CD4-positive, alpha-beta memory T cell (primary cell): ENCODE measurements around the gene RPL39. TPM values are rescaled to one million over a fixed set of nuclear protein-coding genes. Genes with fewer than 3 reads are reported as not detected.
"Not testable (repeated sequence)": the region's sequence is repeated elsewhere in the genome, so short reads cannot be mapped to it uniquely, and the experiment has no call there.

Experiments used
- CTCF ChIA-PET: fragments of 350-600 bp; sonication (Branson Sonifier 250); formaldehyde crosslinking; loops from one replicate; lab custom pipeline; 2021; ENCODE audit warnings: inconsistent platforms; ENCODE audit not compliant: partially characterized antibody; lab: Charles Lee
- POLR2A ChIA-PET: fragments of 350-600 bp; sonication (Branson Sonifier 250); formaldehyde crosslinking; loops from one replicate; lab custom pipeline; 2021; ENCODE audit not compliant: partially characterized antibody; lab: Charles Lee
- DNase-seq, 5 donors: peaks; one replicate each; pipeline versions ENCODE4 v3.0.0 to v3.0.0-alpha.2; 2020 to 2022; ENCODE audit warnings: mixed read lengths in 1 of 5
- H3K27ac ChIP-seq: one replicate; pipeline ENCODE4 v1.7.0; 2013; ENCODE audit warnings: low read depth, low read length
- H3K27me3 ChIP-seq: 2 replicates; pipeline ENCODE4 v1.7.0; 2013; ENCODE audit warnings: mild to moderate bottlenecking, low read length, moderate library complexity; ENCODE audit not compliant: insufficient read depth
- H3K36me3 ChIP-seq: 2 replicates; pipeline ENCODE4 v1.7.0; 2013; ENCODE audit warnings: mild to moderate bottlenecking, low read length, moderate library complexity; ENCODE audit not compliant: insufficient read depth
- H3K4me1 ChIP-seq: 2 replicates; pipeline ENCODE4 v1.7.0; 2013; ENCODE audit warnings: mild to moderate bottlenecking, low read length, moderate library complexity; ENCODE audit not compliant: insufficient read depth
- H3K4me3 ChIP-seq, 2 donors: one replicate each; pipeline ENCODE4 v1.7.0; 2013; ENCODE audit warnings: low read length in 2 of 2, mild to moderate bottlenecking in 1 of 2
- H3K9me3 ChIP-seq, 2 donors: one replicate each; pipeline ENCODE4 v1.7.0; 2013; ENCODE audit warnings: low read length in 2 of 2, control low read depth in 1 of 2; ENCODE audit not compliant: control insufficient read depth in 1 of 2
- H3K27ac Mint-ChIP-seq, 7 donors: one replicate each; pipeline ENCODE4 v1.8.0; 2020 to 2021; ENCODE audit warnings: mixed read lengths in 7 of 7, mild to moderate bottlenecking in 6 of 7, inconsistent platforms in 3 of 7, moderate library complexity in 3 of 7
- H3K27me3 Mint-ChIP-seq, 2 donors: one replicate each; pipeline ENCODE4 v1.8.0; 2020 to 2021; ENCODE audit warnings: mixed read lengths in 2 of 2
- H3K36me3 Mint-ChIP-seq, 2 donors: one replicate each; pipeline ENCODE4 v1.8.0; 2020 to 2021; ENCODE audit warnings: mixed read lengths in 2 of 2, inconsistent platforms in 1 of 2, mild to moderate bottlenecking in 1 of 2
- H3K4me1 Mint-ChIP-seq, 4 donors: one replicate each; pipeline ENCODE4 v1.8.0; 2020 to 2021; ENCODE audit warnings: mixed read lengths in 4 of 4, mild to moderate bottlenecking in 1 of 4
- H3K4me3 Mint-ChIP-seq, 8 donors: one replicate each; pipeline ENCODE4 v1.8.0; 2020 to 2021; ENCODE audit warnings: mixed read lengths in 8 of 8, mild to moderate bottlenecking in 7 of 8, moderate library complexity in 6 of 8, inconsistent platforms in 3 of 8
- H3K9me3 Mint-ChIP-seq, 8 donors: one replicate each; pipeline ENCODE4 v1.8.0; 2020 to 2021; ENCODE audit warnings: mixed read lengths in 8 of 8, mild to moderate bottlenecking in 5 of 8, inconsistent platforms in 3 of 8, moderate library complexity in 1 of 8
- intact Hi-C: fragments of 100-400 bp; cut with micrococcal nuclease; formaldehyde crosslinking; loops from one replicate; pipeline ENCODE4 v1.15.1; 2023
- polyA plus RNA-seq, 2 donors: library from polyadenylated mRNA; unstranded; fragments of 300-500 nt; fragmentation: Illumina TruSeq; gene quantifications; one replicate each; pipeline ENCODE4 v1.2.3, GENCODE V29; 2021
- total RNA-seq, 2 experiments: library from RNA; stranded (reverse); gene quantifications; one replicate each; pipeline ENCODE4 v1.2.3, GENCODE V29; 2021

Gene RPL39
- total and polyA plus RNA-seq, 4 experiments from 2014 or later = 3,907 to 4,396 (median 4,017) TPM

- peak; percentile 75 to 87 (median 84) for DNase-seq
- Mint-ChIP-seq H3K9me3 (no peaks in the 10 kb centered on the region), H3K4me1 (peaks cover 22 to 49% (median 38%) of the 10 kb centered on the region in 4 donors), H3K4me3 (peak overlapping the region in 7 of 8 donors; percentile 58 to 81 (median 76)), H3K27me3 (no peaks in the 10 kb centered on the region), H3K36me3 (peaks cover 0 to 2% of the 10 kb centered on the region in 2 donors), H3K27ac (peak overlapping the region; percentile 93 to 99 (median 96))
- Histone ChIP-seq H3K4me3 (no peak overlapping the region), H3K27ac (peak overlapping the region; percentile 67), H3K36me3 (no peaks in the 10 kb centered on the region), H3K27me3 (no peaks in the 10 kb centered on the region), H3K4me1 (peaks cover 48% of the 10 kb centered on the region), H3K9me3 (no peaks in the 10 kb centered on the region)
- intact Hi-C loops = loop anchor here (1.0 kb wide), 1 partner anchor 237 kb away; no protein-coding TSS in a partner anchor
- ChIA-PET POLR2A (interaction anchor here (1.4 to 7.4 kb wide), 5 partner anchors 38 to 148 kb away, joined by 6 to 65 read pairs (median 8); partner anchors contain the start of genes NKRF, RPL39, SEPTIN6 and UPF3B), CTCF (interaction anchor here (0.7 to 2.9 kb wide), 12 partner anchors 10 to 875 kb away, joined by 3 to 15 read pairs (median 4); partner anchors contain the start of gene SEPTIN6)
Measured at GRCh38 chrX:119753639-119754257, 37.7 kb downstream of the RPL39 start.

GRCh38 chrX:119753001-119753400, 38.4 kb downstream of the RPL39 start:
- no peak overlapping the region for H3K4me3 ChIP-seq
- intact Hi-C loops = loop anchor here (1.0 kb wide), 1 partner anchor 237 kb away; no protein-coding TSS in a partner anchor
- no peaks in the 10 kb centered on the region for H3K36me3 ChIP-seq
- H3K27me3 ChIP-seq = no peaks in the 10 kb centered on the region
- H3K4me1 Mint-ChIP-seq = peaks cover 22 to 49% (median 38%) of the 10 kb centered on the region in 4 donors
- no peak for DNase-seq
- no peaks in the 10 kb centered on the region for H3K9me3 ChIP-seq
- no peaks in the 10 kb centered on the region for H3K27me3 Mint-ChIP-seq
- ChIA-PET CTCF (interaction anchor here (0.7 to 2.9 kb wide), 10 partner anchors 9 to 875 kb away, joined by 3 to 15 read pairs (median 4); no protein-coding TSS in a partner anchor), POLR2A (interaction anchor here (1.4 to 7.4 kb wide), 4 partner anchors 39 to 147 kb away, joined by 7 to 65 read pairs (median 16); partner anchors contain the start of genes NKRF, RPL39 and SEPTIN6)
- H3K27ac Mint-ChIP-seq = peak overlapping the region in 6 of 7 donors; percentile 93 to 99 (median 96)
- H3K4me1 ChIP-seq = peaks cover 48% of the 10 kb centered on the region
- H3K36me3 Mint-ChIP-seq = peaks cover 0 to 2% of the 10 kb centered on the region in 2 donors
- H3K27ac ChIP-seq = no peak overlapping the region
- H3K9me3 Mint-ChIP-seq = no peaks in the 10 kb centered on the region
- peak overlapping the region in 1 of 8 donors; percentile 15 for H3K4me3 Mint-ChIP-seq

- H3K9me3 Mint-ChIP-seq, DNase-seq, intact Hi-C loops, H3K4me3 Mint-ChIP-seq, POLR2A ChIA-PET, H3K36me3 Mint-ChIP-seq, H3K9me3 ChIP-seq, H3K27ac Mint-ChIP-seq, H3K27ac ChIP-seq, H3K27me3 ChIP-seq, H3K36me3 ChIP-seq, H3K4me3 ChIP-seq, H3K27me3 Mint-ChIP-seq: not testable (repeated sequence)
- peaks cover 6 to 27% (median 18%) of the 10 kb centered on the region in 4 donors for H3K4me1 Mint-ChIP-seq
- peaks cover 25% of the 10 kb centered on the region for H3K4me1 ChIP-seq
- CTCF ChIA-PET = interaction anchor here (2.7 kb wide), 1 partner anchor 22 kb away, joined by 9 read pairs; no protein-coding TSS in a partner anchor
Measured at GRCh38 chrX:119750751-119751150, 40.7 kb downstream of the RPL39 start.

DNA sequence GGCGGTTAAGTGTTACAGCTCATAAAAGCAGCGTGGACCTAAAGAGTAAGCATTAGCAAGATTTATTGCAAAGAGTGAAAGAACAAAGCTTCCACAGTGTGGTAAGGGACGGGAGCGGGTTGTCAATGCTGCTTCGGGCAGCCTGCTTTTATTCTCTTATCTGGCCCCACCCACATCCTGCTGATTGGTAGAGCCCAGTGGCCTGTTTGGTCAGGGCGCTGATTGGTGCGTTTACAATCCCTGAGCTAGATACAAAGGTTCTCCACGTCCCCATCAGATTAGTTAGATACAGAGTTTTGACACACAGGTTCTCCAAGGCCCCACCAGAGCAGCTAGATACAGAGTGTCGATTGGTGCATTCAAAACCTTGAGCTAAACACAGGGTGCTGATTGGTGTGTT, 41.3 kb downstream of the RPL39 start:
- H3K9me3 Mint-ChIP-seq, H3K36me3 ChIP-seq, H3K27me3 ChIP-seq, H3K4me3 Mint-ChIP-seq, H3K36me3 Mint-ChIP-seq, H3K27ac ChIP-seq, H3K27me3 Mint-ChIP-seq, intact Hi-C loops, H3K4me3 ChIP-seq, POLR2A ChIA-PET, H3K27ac Mint-ChIP-seq, DNase-seq, H3K9me3 ChIP-seq: not testable (repeated sequence)
- peaks cover 19% of the 10 kb centered on the region for H3K4me1 ChIP-seq
- H3K4me1 Mint-ChIP-seq = peaks cover 4 to 21% (median 14%) of the 10 kb centered on the region in 4 donors
- CTCF ChIA-PET = interaction anchor here (1.4 to 2.7 kb wide), 2 partner anchors 21 to 56 kb away, joined by 3 to 9 read pairs; no protein-coding TSS in a partner anchor

DNA sequence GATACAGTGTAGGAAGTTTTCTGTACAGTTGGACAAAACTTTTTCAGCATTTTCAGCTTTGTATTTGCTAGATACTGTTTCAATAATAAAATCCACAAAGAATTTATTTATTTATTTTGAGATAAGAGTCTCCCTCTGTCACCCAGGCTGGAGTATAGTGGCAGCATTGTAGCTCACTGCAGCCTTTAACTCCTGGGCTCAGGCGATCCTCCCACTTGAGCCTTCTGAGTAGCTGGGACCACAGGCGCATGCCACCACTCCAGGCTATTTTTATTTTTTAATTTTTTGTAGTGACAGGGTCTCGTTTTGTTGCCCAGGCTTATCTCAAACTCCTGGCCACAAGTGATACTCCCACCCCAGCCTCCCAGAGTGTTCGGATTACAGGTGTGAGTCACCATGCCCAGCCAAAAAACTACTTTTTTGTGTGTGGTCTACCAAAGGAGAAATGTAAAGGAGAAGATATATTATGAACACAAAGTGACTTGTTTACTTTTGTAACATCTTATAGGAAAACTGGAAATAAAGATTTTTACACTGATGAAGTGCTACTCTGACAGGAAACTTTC, 46.1 kb downstream of the RPL39 start:
- no peaks in the 10 kb centered on the region for H3K4me1 Mint-ChIP-seq
- Histone ChIP-seq H3K36me3 (no peaks in the 10 kb centered on the region), H3K9me3 (no peaks in the 10 kb centered on the region), H3K27ac (no peak overlapping the region), H3K4me1 (no peaks in the 10 kb centered on the region), H3K4me3 (no peak overlapping the region), H3K27me3 (no peaks in the 10 kb centered on the region)
- H3K36me3 Mint-ChIP-seq = no peaks in the 10 kb centered on the region
- intact Hi-C loops = no loop called here
- H3K27me3 Mint-ChIP-seq = no peaks in the 10 kb centered on the region
- ChIA-PET POLR2A (interaction anchor here (0.6 kb wide), 2 partner anchors 18 to 1040 kb away, joined by 3 read pairs; no protein-coding TSS in a partner anchor), CTCF (interaction anchor here (2.5 kb wide), 1 partner anchor 16 kb away, joined by 10 read pairs; no protein-coding TSS in a partner anchor)
- peak overlapping the region in 1 of 7 donors; percentile 27 for H3K27ac Mint-ChIP-seq
- DNase-seq = no peak
- H3K4me3 Mint-ChIP-seq = no peak overlapping the region
- no peaks in the 10 kb centered on the region for H3K9me3 Mint-ChIP-seq

GRCh38 chrX:119738742-119739141, 52.7 kb downstream of the RPL39 start:
- intact Hi-C loops = no loop called here
- no peak overlapping the region for H3K27ac Mint-ChIP-seq
- Histone ChIP-seq H3K27me3 (no peaks in the 10 kb centered on the region), H3K36me3 (no peaks in the 10 kb centered on the region), H3K9me3 (no peaks in the 10 kb centered on the region), H3K27ac (no peak overlapping the region), H3K4me1 (no peaks in the 10 kb centered on the region), H3K4me3 (no peak overlapping the region)
- CTCF ChIA-PET = no interaction called here
- H3K9me3 Mint-ChIP-seq = no peaks in the 10 kb centered on the region
- H3K4me3 Mint-ChIP-seq = no peak overlapping the region
- no peak for DNase-seq
- H3K27me3 Mint-ChIP-seq = no peaks in the 10 kb centered on the region
- no peaks in the 10 kb centered on the region for H3K36me3 Mint-ChIP-seq
- no peaks in the 10 kb centered on the region for H3K4me1 Mint-ChIP-seq
- POLR2A ChIA-PET = interaction anchor here (1.4 kb wide), 1 partner anchor 8 kb away, joined by 3 read pairs; no protein-coding TSS in a partner anchor
